Forelimb muscle (tissue), 1 donor: ENCODE results near the gene ATCAY. TPM values are rescaled to one million over a fixed set of nuclear protein-coding genes. Genes with fewer than 3 reads are reported as not detected.

Experiments used
- DNase-seq: peaks from one replicate; pipeline ENCODE4 v3.0.0-alpha.2; 2013; ENCODE audit warnings: low read depth
- polyA plus RNA-seq: library from polyadenylated mRNA; unstranded; fragments of 120-200 nt; gene quantifications from one replicate; pipeline ENCODE4 v1.2.1, GENCODE V29; 2013; ENCODE audit not compliant: insufficient read length

ATCAY gene
- polyA plus RNA-seq, 1 donor, result 1.2 TPM

DNA sequence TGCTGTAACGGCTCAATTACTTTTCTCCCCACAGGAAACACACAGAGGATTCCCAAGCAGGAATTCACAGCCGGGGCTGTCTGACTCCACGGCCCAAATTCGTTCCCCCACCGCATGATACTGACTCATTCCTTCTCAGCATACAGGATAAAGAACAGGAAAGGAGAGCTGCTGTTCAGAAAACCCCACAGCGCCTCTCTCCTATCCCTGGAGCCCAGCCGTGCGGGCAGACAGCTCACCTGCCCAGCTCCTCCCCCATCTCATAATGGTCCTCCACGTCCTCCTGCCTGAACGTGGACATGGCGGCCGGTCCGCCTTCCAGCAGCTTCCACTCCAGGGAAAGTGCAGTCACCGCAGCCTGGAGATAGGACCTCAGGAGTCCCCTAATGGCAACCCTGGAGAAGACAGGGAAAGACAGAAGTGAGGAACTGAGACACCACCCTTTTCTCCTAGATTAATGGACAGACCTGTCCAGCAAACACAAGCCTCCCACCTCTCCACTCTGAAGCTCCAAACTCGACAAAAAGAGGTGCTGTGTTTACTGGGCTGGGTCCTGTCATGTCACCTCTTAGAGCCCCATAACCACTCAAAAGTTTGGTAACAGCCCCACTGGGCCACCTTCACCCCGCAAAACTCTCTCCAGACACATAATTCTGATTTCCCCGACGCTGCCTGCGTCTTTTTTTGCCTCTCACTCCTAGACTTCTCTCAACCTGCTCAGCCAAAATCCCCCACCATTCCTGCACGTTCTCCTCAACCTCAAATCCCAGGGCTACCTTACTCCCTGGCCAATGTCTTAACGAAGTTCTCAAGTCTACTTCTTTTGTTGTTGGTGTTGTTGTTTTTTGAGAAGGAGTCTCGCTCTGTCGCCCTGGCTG is 89.2 kb downstream of the ATCAY start:
- DNase-seq, result no peak

DNA sequence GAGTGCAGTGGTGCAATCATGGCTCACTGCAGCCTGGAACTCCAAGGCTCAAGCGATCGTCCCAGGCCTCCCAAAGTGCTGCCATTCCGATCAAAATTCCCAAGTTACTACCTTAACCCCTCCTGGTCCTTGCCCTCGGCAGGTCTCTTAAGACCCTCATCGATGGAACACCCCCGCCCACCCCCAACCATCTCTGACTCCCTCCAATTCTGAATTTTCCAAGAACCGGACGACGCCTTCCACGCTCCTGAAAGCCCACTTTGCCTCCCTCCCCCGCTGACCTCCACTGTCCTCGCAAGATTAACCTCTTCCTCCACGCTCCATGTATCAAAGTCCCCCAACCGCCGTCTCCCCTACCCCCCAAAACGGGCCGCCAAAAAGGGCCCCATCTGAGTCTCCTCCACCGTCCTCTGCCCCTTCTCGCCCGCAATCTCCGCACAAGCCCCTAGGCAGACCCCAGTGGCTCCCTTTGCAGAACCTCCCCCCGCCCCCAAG is 89.9 kb downstream of the ATCAY start:
- no peak for DNase-seq

DNA sequence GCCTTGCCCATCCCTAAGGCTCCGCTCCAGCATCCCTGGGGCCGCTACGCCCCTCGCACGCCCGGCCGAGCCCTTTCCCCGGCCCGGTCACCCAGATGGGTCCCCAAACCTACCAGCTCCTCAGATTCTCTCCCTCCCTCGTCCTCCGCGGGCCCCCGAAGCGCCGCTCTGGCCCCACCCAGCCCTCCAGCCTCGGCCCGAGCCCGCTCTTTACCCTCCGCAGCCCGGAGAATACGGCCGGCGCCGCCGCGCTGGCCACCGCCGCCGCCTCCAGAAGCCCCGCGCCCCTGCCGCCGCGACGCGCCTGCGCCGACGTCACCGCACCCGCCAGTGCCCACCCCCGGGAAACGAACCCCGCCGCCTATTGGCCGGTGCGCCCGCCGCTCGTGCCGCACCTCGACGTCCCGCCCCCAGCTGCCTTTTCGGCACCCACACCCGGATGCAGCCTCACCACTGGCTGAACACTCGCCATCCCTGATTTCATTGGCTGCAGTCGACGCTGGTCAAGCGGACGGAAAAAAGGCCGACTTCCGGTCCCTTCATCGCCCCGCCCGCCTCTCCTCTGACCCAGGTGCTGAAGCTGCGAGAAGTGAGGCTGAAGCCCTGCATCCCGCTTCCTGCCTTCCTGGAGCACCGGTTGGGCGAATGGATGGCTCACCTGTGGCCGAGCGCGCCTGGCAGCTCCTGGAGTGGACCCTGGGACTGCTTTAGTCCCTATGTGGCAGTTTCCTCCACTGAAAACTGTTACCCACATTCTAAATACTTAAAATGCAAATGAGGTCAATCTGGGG is 90.5 kb downstream of the ATCAY start, which contains the start of gene DAPK3:
TSS of gene DAPK3 (minus strand) at position 292 of the 791 bp plus-strand sequence. CDS start 1,364 bp downstream, outside the sequence.
- DNase-seq, result peak; percentile 94

DNA sequence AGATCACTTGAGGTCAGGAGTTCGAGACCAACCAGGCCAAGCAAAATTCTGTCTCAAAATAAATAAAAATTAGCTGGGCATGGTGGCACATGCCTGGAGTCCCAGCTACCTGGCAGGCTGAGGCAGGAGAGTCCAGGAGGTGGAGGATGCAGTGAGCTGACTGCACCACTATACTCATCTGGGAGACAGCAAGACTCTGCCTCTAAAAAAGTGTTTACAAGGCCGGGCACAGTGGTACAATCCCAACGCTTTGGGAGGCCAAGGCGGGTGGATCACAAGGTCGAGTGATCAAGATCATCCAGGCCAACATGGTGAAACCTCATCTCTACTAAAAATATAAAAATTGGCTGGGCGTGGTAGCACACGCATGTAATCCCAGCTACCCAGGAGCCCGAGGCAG is 94.7 kb downstream of the ATCAY start:
- no peak for DNase-seq

DNA sequence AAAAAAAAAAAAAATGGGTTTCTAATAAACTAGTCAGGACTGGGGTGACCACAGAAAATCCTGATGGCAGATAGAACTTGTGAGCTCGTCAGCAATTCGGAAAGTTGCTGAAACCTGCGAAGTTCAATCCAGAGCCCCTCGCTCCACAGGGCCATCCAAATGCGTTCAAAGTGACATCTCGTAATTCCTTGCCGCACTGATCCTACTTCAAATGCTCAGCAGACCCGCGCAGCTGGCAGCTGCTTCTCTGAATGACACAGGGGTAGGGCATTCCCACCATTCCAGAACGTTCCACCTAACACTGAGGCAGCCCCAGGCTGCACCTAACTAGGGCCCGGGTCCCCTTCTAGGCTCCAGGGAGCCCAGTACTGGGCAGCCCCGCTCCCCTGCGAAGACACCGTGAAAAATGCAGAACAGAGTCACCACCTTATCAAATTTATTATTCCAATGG is 95.2 kb downstream of the ATCAY start:
- DNase-seq, result no peak

DNA sequence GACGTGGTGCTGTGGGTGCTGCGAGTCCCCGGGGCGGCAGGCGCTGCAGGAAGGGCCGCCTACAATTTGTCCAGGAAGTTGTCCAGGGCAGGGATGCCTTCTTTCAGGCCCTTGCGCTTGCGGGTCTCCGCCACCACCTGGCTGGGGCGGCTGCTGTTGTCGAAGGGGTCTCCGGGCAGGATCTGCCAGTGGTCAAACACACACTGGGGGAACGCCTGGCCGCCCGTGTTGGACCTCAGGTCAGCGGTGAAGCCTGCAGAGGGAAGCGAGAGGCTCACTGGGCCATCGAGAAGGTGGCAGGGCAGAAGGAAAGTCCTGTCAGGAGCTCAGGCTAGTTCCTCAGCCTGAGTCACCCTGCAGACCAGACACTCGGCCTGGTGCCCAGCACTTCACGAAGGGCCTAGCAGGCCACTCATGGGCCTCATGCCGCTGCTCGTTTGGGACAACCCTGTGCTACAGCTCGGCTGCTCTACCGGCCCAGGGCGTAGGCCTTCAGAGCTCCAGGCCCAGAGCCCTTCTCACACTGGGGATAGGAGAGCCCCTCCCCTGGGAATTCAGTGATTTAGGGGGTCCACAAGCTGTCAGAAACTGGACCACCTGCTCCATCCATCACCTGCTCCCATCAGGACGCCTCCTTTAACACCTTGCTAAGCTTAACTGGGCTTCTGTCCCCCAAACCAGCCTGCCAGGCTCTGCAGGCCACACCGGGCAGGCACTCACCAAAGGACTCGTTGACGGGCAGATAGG is 96.2 kb downstream of the ATCAY start:
- DNase-seq, result no peak

Other genes with a start within 250 kb of the ATCAY start
- 22.0 TPM for gene PIP5K1C, start 180.2 kb upstream of the ATCAY start, polyA plus RNA-seq
- 0.46 TPM for gene TJP3, start 172.3 kb upstream of the ATCAY start, polyA plus RNA-seq
- gene APBA3, start 119.0 kb upstream of the ATCAY start, polyA plus RNA-seq, result 13.1 TPM
- gene MRPL54, start 118.0 kb upstream of the ATCAY start, polyA plus RNA-seq, result 26.0 TPM
- not detected for gene RAX2, start 108.5 kb upstream of the ATCAY start, polyA plus RNA-seq
- gene MATK, start 94.3 kb upstream of the ATCAY start, polyA plus RNA-seq, result 1.4 TPM
- 0.05 TPM for gene ZFR2, start 11.6 kb upstream of the ATCAY start, polyA plus RNA-seq
- gene NMRK2, start 52.4 kb downstream of the ATCAY start, polyA plus RNA-seq, result 285 TPM
- 100 TPM for gene DAPK3, start 90.4 kb downstream of the ATCAY start, polyA plus RNA-seq
- 2,855 TPM for gene EEF2, start 104.8 kb downstream of the ATCAY start, polyA plus RNA-seq
- 25.0 TPM for gene PIAS4, start 127.1 kb downstream of the ATCAY start, polyA plus RNA-seq
- 8.0 TPM for gene ZBTB7A, start 186.2 kb downstream of the ATCAY start, polyA plus RNA-seq
- gene MAP2K2, start 243.4 kb downstream of the ATCAY start, polyA plus RNA-seq, result 119 TPM